Mesodermal cell (in vitro differentiated cells): ENCODE measurements around the gene PPIL1.

Source experiments
- H3K27ac ChIP-seq: 2 replicates; pipeline ENCODE4 v1.7.0; 2013; ENCODE audit warnings: mild to moderate bottlenecking, low read depth, low read length, moderate library complexity; ENCODE audit not compliant: severe bottlenecking
- H3K36me3 ChIP-seq: 2 replicates; pipeline ENCODE4 v1.7.1; 2013; ENCODE audit warnings: mild to moderate bottlenecking, low read length, moderate library complexity; ENCODE audit not compliant: control insufficient read depth, insufficient read depth
- H3K4me1 ChIP-seq: one replicate; pipeline ENCODE4 v1.7.1; 2013; ENCODE audit warnings: mild to moderate bottlenecking, low read length; ENCODE audit not compliant: insufficient read depth, control insufficient read depth, poor library complexity, severe bottlenecking
- H3K4me3 ChIP-seq: 2 replicates; pipeline ENCODE4 v1.7.0; 2013; ENCODE audit warnings: low read length, control low read depth, mild to moderate bottlenecking; ENCODE audit not compliant: insufficient read depth, poor library complexity, severe bottlenecking; ENCODE audit errors: extremely low read depth
- H3K9me3 ChIP-seq: 2 replicates; pipeline ENCODE4 v1.7.1; 2013; ENCODE audit warnings: mild to moderate bottlenecking, low read length, moderate library complexity; ENCODE audit not compliant: control insufficient read depth
- WGBS, 2 experiments: methylation state at CpG; one replicate each; pipeline ENCODE4 v1.1.5; 2013; ENCODE audit warnings: missing lambda C conversion rate in 2 of 2; ENCODE audit not compliant: insufficient coverage in 2 of 2; 5-methylcytosine and 5-hydroxymethylcytosine counted together

Gene PPIL1

DNA sequence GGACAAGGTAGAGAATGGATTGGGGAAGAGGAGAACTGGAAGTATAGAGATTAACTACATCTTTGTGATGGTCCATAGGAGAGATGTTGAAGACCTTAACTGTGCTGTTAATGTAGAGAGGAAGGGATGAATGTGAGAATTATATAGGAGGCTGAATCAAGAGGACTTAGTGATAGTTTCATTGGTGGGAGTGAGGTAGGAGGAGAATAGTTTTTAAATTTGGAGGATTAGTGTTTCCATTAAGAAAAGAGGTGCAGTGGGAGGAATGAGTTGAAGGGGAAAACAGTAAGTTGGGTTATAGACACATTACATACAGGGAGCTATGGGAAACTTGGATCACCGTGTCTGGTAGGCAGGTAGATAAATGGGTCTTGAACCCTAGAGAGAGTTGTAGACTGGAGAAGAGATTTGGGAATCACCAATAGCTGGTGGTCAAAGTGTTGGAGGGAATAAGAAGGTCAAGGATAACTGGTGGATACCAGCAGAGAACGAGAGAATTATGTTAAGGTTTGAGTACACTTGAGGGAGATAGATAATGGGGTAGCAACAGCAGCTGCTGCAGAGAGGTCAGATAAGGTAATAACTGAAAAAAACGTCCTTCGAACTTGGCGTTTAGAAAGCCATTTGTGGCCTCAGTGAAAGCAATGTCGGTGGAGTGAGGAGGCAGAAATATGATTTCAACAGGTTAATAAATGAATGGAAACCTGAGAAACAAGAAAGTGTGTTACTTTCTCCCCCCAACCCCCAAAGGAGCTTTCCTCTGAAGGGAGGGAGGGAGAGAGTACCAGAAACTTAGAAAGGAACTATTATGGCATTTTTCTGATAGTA is 14.3 kb upstream of the PPIL1 start:
- H3K9me3 ChIP-seq = no peaks in the 10 kb centered on the region
- no peak overlapping the region for H3K27ac ChIP-seq
- no peak overlapping the region for H3K4me3 ChIP-seq
- peaks cover 5% of the 10 kb centered on the region for H3K4me1 ChIP-seq
- WGBS, 2 experiments = 78 to 85% methylated on average over 5 to 6 of the region's 6 CpGs
- peaks cover 7% of the 10 kb centered on the region for H3K36me3 ChIP-seq

DNA sequence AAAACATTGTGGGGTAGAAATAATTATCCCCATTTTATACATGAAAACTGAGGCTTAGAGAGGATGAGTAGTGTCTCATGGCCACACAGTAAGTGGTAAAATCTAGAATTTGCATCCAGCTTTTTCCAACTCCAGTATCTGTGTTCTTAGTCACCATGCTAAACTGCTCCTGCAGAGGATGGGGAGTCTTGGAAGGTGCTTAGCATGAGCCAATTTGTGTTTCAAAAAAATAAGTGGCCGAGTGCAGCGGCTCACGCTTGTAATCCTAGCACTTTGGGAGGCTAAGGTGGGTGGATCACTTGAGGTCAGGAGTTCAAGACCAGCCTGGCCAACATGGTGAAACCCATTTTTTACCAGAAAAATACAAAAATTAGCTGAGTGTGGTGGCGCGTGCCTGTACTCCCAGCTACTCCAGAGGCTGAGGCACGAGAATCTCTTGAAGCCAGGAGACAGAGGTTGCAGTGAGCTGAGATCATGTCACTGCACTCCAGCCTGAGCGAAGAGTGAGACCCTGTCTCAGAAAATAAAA is 13.6 kb upstream of the PPIL1 start:
- H3K9me3 ChIP-seq = no peaks in the 10 kb centered on the region
- H3K27ac ChIP-seq = no peak overlapping the region
- WGBS, 2 experiments = 86 to 94% methylated on average over 6 of the region's 7 CpGs
- H3K36me3 ChIP-seq = peaks cover 7% of the 10 kb centered on the region
- no peak overlapping the region for H3K4me3 ChIP-seq
- peaks cover 5% of the 10 kb centered on the region for H3K4me1 ChIP-seq

DNA sequence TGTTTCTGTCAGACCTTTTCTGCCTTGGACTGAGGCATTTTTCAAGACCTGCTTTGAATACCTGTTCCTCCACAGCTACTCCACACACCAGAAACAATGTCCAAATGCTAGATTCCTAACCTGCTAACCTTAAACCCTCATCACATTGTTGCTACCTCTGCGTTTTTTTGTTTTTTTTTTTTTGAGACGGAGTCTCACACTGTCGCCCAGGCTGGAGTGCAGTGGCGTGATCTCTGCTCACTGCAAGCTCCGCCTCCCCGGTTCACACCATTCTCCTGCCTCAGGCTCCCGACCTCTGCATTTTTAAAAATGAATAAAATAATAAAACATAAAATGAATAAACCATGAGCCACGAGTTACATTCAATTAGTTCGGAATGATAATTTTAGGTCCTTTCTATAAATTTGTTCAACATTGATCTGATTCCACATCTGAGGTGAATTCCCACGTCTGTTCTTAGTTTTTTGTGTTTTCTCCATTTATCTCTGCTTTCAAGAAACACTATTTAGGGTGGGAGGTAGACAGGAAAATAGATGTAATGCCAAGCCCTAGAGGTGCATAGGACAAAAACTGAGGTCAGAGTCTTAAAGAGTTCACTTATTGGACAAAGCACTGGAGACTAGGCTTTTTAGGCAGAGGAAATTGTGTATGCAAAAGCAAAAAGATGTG is 12.5 kb upstream of the PPIL1 start:
- Histone ChIP-seq H3K4me3 (peak overlapping the region; percentile 71), H3K4me1 (peaks cover 5% of the 10 kb centered on the region), H3K27ac (no peak overlapping the region), H3K36me3 (no peaks in the 10 kb centered on the region), H3K9me3 (no peaks in the 10 kb centered on the region)
- 81% methylated on average over 5 of the region's 10 CpGs; no CpG with 5 or more reads in 1 of the 2 experiments for WGBS, 2 experiments

DNA sequence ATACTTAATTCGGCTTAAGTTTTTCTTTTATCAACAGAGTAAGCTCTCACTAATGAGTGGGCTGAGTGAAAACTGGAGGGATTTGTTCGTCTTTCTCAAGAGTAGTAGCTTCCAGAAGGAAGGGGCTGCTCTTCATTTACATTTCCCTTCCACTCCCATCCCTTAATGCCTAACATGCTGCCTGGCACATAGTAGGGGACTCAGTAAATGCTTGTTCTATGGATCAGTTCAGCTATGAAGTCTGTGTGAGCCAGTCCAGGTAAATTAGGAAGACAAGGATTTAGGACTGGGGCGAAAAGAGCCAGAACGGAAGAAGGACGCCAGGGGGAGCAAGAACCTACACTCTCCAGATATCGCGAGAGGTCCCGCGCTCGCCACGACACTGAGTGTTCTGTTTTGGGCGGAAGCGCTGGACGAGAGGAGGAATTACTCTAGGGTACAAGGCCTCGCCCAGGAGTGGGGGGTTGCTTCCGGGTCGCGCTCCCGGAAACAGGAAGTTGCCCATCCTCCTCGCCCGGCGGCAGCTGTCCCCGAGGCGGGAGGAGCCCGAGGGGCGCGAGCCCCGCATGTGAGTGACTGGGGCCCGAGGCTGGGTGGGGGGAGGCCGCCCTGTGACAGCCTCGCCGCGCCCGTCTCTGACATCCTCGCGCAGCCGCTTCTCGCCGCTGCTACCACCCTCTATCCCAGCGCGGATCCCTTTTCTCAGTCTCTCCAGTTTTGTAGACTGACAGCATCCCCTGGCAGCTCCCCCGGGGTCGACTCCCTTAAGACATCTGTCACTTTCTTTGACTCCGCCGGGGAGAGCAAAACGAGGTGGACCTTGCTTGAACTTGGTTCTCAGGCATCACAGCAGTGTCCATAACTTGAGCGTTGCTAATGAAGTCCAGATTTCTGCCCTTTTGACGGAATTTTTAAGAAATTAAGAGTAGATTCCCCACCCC is 11.1 kb upstream of the PPIL1 start, which contains the start of gene C6orf89:
Gene C6orf89 (plus strand): TSS at position 492 of the 941 bp plus-strand sequence. CDS start 13,493 bp downstream, outside the sequence.
- peak within 1 kb of the TSS; percentile 71 for H3K4me3 ChIP-seq
- H3K27ac ChIP-seq = peak within 1 kb of the TSS; percentile 53
- peaks cover 3% of the 10 kb centered on the region for H3K9me3 ChIP-seq
- H3K4me1 ChIP-seq = peaks cover 5% of the 10 kb centered on the region
- H3K36me3 ChIP-seq = no peaks in the 10 kb centered on the region
- WGBS, 2 experiments = 0 to 1% methylated on average over 15 to 36 of the region's 48 CpGs

DNA sequence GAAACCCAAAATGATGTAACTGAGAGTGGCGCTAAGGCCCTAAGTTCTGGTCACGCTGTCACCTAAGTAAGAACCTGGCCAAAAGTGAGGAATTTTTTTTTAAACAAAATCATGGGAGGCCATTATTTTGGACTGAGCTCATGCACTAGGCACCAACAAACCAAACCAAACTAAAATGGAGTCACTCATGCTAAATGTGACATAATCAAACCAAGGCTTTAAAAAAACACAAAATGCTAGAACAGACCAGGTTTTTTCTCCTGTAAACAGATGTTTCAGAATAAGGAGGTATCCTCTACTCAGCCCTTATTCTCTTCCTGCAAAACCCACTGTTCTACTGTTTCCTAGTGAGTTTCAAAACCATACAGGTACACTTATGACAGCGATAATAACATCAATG is 10.0 kb upstream of the PPIL1 start:
- Histone ChIP-seq H3K4me3 (no peak overlapping the region), H3K36me3 (no peaks in the 10 kb centered on the region), H3K27ac (no peak overlapping the region), H3K9me3 (peaks cover 5% of the 10 kb centered on the region), H3K4me1 (peaks cover 5% of the 10 kb centered on the region)
- 91 to 100% methylated on average over 2 to 3 of the region's 3 CpGs for WGBS, 2 experiments

DNA sequence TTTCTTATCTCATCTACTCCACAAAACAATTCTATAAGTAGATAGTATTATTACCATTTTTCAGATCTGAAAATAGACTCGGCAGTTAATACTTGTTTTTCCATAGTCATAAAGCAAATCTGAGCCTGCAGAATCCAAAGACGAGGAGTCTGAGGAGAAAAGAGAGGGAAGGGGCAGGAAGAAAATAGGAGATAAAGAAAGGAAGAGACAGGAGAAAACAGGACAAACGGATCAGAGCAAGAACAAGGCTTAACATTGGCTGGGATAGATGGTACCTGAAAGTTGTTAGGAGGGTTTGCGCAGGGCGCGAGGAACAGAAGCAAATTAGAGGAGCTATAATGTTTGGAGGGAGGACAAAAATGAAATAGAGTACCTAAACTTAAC is 639 bp upstream of the PPIL1 start:
- WGBS, 2 experiments = 68 to 69% methylated on average over 4 to 5 of the region's 6 CpGs
- H3K4me3 ChIP-seq = peak overlapping the region; percentile 79
- H3K9me3 ChIP-seq = no peaks in the 10 kb centered on the region
- H3K27ac ChIP-seq = peak overlapping the region; percentile 94
- peaks cover 5% of the 10 kb centered on the region for H3K4me1 ChIP-seq
- H3K36me3 ChIP-seq = peaks cover 14% of the 10 kb centered on the region

DNA sequence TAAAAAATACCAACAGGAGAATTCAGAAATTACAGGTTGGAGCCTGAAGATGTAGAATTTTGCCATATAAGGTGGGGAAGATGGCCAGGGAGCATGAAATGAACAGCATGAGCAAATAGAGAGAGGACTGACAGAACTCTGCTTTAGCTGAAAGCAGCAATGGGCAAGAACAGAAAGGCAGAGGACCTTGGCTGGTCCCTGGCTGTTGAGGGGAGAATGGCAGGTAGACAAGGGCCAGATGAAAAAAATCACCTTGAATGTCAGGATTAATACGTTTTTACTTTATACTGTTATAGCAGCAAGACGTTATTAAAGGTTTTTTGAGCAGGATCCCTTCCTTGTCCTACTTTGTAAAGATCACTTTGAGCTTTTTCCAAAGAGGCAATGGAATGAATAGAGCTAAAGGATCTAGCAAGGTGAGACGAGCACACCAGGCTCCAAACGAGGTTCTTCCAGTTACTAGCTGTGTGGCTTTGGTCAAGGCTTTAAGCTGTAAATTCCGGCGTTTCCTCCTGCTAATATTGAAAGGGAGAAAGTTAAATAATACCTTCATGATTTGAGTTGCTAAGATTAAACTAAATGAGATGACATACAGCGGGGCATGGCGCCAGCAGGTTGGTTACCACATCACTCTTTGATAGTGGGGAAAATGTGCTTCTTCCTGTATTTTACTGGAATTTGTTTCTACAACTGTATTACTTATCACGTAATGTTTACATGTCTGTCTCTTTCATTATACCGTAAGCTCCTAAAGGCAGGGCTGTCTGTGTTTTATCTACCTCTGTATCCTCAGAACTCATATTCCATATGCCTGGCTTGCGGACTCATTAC is 776 bp downstream of the PPIL1 start:
- Histone ChIP-seq H3K4me3 (peak overlapping the region; percentile 79), H3K4me1 (peaks cover 5% of the 10 kb centered on the region), H3K9me3 (no peaks in the 10 kb centered on the region), H3K36me3 (peaks cover 24% of the 10 kb centered on the region), H3K27ac (peak overlapping the region; percentile 94)
- WGBS, 2 experiments = 24 to 37% methylated on average over 4 to 9 of the region's 11 CpGs

DNA sequence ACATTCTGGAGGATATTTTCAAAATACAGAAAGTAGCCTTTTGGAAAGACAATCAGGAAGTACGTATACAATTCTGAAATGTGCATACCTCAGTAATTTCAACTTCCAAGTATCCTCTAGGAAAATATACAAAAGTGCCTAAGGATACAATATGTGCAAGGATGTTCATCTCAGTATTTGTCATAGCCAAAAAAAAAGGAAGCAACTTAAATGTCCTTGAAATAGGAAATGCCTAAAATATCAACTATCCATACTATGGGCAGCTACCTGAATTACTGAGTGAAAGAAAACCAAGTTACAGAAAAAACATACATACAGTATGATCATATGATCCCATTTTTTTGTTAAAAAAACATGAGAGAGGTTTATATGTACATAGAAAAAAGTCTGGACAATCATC is 1.5 kb downstream of the PPIL1 start:
- no peak overlapping the region for H3K27ac ChIP-seq
- peaks cover 5% of the 10 kb centered on the region for H3K4me1 ChIP-seq
- no peaks in the 10 kb centered on the region for H3K9me3 ChIP-seq
- no peak overlapping the region for H3K4me3 ChIP-seq
- peaks cover 28% of the 10 kb centered on the region for H3K36me3 ChIP-seq
- no CpG with 5 or more reads among the region's 1 CpG for WGBS, 2 experiments

DNA sequence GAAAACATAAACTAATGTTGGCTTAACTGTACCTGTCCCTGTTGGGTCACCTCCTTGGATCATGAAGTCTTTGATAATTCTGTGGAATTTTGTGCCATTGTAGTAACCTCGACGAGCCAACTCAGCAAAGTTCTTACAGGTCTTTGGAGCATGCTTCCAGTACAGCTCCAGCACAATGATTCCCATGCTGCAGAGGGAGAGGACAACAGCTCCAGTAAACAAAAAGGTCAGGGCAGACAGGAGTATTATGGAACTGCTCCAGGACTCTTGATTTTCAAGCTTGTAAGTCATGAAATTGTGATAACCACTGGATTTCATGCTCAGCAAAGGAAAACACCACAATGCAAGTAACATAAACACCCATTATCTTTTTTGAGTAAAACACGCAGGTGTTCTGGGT is 2.9 kb downstream of the PPIL1 start:
- H3K4me3 ChIP-seq = no peak overlapping the region
- peaks cover 5% of the 10 kb centered on the region for H3K4me1 ChIP-seq
- WGBS, 2 experiments = 100% methylated on average over 2 of the region's 3 CpGs; no CpG with 5 or more reads in 1 of the 2 experiments
- peaks cover 38% of the 10 kb centered on the region for H3K36me3 ChIP-seq
- H3K27ac ChIP-seq = no peak overlapping the region
- H3K9me3 ChIP-seq = no peaks in the 10 kb centered on the region
